ENCODE data around the gene UNC119. TPM values are rescaled to one million over a fixed set of nuclear protein-coding genes. Genes with fewer than 3 reads are reported as not detected.
"Not testable (repeated sequence)": the region's sequence is repeated elsewhere in the genome, so short reads cannot be mapped to it uniquely, and the experiment has no call there.

The UNC119 gene
- total RNA-seq, 2 donors from 2014 or later: 53.0 to 56.6 TPM

DNA sequence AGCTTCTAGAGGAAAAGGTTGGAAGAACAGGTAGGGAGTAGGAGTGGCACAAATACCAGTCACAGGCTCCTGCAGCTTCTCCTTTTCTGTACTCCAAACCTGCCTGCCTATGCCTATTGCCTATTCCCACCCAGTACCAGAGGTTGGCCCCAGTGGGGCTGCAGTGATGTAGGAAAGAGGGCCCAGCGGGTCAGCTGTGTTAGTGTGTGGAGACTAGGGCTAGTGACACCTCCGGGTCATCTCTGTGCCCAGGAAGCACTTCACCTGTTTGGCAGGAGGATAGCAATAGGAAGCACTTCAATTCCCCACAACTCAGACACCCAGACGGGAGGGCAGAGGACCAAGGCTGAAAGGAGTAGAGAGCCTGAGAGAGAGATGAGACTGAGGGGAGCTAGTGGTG is 23.6 kb upstream of the UNC119 start:
- H3K27ac Mint-ChIP-seq: peak overlapping the region; percentile 60 to 94
- H3K9me3 Mint-ChIP-seq; ATAC-seq; DNase-seq (ENCODE audit: low spot score in 2 of 2): not testable (repeated sequence)
- H3K36me3 Mint-ChIP-seq: peaks cover 22 to 38% of the 10 kb centered on the region in 2 donors

DNA sequence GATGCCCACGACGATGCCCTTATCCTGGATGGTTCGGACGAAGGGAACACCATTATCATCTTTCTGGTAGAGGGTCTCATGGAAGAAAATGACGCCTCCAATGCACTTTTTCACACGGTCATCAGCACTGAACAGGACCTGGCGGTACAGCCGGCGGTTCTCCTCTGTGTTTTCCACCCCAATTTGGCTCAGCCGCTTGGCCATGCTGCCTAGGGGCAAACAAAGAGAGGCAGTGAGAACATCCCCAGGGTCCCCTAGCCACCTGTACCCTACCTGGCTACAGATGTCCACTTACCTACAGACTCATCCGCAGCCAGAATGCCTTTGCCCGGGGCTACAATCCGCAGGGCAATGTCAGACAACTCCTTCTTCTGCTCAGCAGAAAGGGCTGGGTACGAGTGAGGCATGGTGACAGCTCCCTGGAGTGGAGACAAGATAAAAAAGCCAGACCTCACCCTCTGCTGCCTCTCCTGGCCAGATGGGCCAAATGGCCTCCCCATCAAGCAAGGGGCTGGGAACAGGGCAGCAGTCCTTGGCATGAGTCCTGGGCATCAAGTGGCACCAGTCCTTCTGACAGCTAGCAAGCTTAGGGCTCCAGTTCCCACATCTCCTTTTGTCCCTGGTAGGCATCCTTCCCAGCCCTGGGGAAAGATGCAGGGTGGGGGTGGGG is 22.8 kb upstream of the UNC119 start:
- no peak for ATAC-seq
- peaks cover 21 to 39% of the 10 kb centered on the region in 2 donors for H3K36me3 Mint-ChIP-seq
- H3K9me3 Mint-ChIP-seq: no peaks in the 10 kb centered on the region
- H3K27ac Mint-ChIP-seq: no peak overlapping the region
- DNase-seq (ENCODE audit: low spot score in 2 of 2): no peak

DNA sequence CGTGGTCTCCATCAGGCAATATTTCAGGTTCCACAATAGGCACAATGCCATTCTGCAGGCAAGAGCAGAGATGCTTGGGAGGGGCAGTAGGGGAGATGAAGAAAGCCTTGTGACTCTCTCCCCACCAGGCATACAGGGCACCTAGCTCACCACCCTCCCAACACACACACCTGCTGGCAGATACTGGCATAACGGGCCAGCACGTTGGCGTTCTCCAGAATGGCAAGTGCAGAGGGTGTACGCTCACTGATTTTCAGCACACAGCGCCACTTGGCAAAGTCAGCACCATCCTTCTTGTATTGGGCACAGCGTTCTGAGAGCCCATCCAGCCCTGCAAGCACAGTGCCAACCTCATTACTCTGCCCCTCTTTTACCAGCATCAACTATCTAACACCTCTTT is 22.1 kb upstream of the UNC119 start:
- peaks cover 19 to 46% of the 10 kb centered on the region in 2 donors for H3K36me3 Mint-ChIP-seq
- DNase-seq (ENCODE audit: low spot score in 2 of 2) (no peak), ATAC-seq (no peak)
- no peak overlapping the region for H3K27ac Mint-ChIP-seq
- H3K9me3 Mint-ChIP-seq: no peaks in the 10 kb centered on the region

DNA sequence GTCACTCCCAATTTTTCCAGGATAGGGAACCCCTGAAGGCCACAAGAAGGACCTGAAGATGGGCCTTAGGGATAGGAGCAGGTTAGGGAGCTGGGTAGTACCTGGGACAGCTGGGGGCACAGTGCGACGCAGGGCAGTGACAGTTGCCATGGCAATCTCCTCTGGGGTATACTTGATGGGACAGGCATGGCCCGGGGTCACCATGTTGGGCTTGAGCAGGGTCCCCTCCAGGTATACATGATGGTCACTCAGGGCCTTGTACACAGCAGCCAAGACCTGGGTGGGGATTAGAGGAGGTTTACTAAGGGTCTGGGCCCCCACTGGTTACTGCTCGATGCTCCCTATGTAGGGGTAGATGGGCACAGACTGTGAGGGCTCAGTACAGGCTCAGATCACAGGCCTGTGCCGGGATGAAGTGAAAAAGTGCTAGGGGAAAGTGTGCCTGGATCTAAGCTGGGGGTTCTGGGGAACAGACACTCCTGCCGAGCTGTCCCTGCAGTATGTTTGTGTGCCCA is 21.6 kb upstream of the UNC119 start:
- no peak overlapping the region for H3K27ac Mint-ChIP-seq
- H3K36me3 Mint-ChIP-seq: peaks cover 14 to 43% of the 10 kb centered on the region in 2 donors
- DNase-seq (ENCODE audit: low spot score in 2 of 2): no peak
- ATAC-seq: no peak
- no peaks in the 10 kb centered on the region for H3K9me3 Mint-ChIP-seq

DNA sequence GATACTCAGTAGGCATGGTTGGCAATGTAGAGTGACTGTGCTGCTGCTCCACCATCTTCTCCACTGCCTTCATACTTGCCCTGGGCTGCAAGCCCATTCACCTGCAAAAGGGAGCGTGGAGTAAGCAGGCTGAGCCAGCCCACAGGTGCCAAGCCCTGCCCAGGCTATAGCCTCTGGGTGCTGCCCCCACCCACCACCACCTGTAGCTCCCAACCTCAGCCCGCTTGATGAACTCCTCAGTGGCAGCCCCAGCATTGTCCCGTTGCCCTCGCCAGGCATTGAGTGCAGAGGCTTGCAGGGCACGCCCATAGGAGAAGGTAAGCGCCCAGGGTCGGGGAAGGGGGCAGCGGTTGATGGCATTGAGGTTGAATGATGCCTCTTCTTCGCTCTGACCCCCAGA is 21.1 kb upstream of the UNC119 start:
- H3K9me3 Mint-ChIP-seq: no peaks in the 10 kb centered on the region
- H3K36me3 Mint-ChIP-seq: peaks cover 9 to 38% of the 10 kb centered on the region in 2 donors
- ATAC-seq (no peak), DNase-seq (ENCODE audit: low spot score in 2 of 2) (no peak)
- H3K27ac Mint-ChIP-seq: no peak overlapping the region

DNA sequence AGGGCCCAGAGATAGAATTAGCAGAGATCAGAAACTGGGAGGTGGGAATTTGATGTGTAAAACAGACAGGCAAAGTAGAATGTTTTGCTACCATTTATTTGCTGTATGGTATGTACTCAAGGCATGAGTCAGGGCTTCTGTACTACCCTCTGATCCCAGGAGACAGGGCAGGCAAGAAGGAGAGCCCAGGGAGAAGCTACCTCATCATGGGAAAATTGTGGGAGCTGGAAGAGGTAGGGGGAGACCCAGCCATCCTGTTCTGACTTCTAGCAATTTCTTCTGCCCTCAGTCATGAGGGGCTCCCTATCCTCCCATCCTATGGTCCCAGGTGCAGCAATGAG is 20.6 kb upstream of the UNC119 start:
- Mint-ChIP-seq H3K36me3 (peaks cover 9 to 37% of the 10 kb centered on the region in 2 donors), H3K27ac (no peak overlapping the region), H3K9me3 (no peaks in the 10 kb centered on the region)
- ATAC-seq (no peak), DNase-seq (ENCODE audit: low spot score in 2 of 2) (no peak)

DNA sequence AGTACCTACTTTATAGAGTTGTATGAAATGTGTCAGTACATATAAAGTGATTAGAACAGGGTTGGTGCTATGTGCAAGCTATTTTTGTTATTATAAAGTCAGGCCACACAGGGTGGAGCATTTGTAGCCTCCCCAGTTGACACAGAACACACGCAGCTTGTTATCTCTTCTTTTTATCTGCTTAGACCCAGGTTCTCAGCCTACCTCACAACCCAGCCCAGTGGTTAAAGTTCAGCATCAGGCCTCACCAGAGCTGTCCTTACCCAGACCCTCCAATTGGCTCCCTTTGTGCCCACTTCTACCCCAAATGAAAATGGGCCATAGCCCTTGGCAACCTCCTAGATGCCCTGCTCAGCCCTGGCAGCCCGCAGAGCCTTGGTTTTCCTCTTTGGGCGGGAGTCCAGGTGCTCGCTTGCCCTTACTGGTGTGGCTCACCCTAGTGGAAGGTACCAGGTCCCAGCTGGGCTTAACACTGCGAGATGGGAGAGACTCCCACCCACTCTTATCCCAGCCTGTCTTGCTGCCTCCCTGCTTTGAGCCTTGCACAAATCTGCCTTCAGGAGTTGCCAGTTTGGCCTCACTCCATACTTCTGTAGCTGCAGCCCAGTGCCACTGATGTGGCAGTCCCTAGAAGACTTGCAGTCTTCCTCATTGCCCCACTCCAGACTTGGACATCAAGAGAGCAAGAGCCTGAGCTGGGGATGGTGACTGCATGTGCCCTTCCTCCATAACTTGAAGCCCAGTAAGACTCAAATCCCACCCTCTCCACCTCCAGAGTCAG is 20.0 kb upstream of the UNC119 start:
- no peak for ATAC-seq
- DNase-seq (ENCODE audit: low spot score in 2 of 2): no peak
- Mint-ChIP-seq H3K9me3 (no peaks in the 10 kb centered on the region), H3K27ac (peak overlapping the region; percentile 70 to 93), H3K36me3 (peaks cover 9 to 37% of the 10 kb centered on the region in 2 donors)

DNA sequence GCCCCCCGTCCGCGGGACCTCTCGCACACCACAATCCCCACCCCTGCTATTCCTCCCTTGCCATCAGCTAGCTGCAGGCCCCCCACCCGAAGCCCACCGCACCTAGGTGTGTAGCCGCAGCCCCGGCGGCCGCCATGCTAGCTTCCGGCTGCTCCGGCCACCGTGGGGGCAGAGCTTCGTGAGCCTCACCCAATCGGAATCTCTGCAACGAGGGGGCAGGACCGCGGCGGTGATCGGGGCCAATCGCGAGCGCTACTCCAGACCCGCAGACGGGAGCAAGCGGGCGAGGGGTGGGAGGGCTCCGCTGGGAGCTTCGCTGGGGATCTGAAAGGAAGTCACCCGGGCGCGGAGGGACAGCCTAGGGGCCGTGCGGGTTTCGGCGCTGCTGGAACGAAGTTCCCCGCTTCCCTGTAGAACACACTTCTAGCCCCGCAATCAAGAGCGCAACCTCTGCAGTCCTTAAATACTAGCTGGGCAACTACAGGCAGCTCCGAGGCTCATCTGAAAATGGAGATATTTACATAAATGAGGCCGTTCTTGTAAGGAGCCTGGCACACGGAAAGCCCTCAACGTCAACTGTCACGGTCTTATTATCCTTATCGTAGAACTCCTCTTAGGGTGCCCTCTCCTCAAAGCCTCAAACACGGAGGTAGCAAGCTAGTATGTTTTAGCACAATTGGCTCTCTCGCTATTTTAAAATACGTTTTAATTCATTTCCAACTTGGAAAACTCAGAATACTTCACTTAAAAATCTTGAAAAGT is 19.1 kb upstream of the UNC119 start, which contains the start of gene PIGS:
Gene PIGS (minus strand): TSS at position 164 of the 762 bp plus-strand sequence. CDS start 28 bp downstream, at position 136.
- DNase-seq (ENCODE audit: low spot score in 2 of 2) (peak; percentile 90 to 92), ATAC-seq (peak; percentile 98)
- Mint-ChIP-seq H3K36me3 (peaks cover 9 to 29% of the 10 kb centered on the region in 2 donors), H3K9me3 (no peaks in the 10 kb centered on the region), H3K27ac (peak within 1 kb of the TSS; percentile 93 to 98)

DNA sequence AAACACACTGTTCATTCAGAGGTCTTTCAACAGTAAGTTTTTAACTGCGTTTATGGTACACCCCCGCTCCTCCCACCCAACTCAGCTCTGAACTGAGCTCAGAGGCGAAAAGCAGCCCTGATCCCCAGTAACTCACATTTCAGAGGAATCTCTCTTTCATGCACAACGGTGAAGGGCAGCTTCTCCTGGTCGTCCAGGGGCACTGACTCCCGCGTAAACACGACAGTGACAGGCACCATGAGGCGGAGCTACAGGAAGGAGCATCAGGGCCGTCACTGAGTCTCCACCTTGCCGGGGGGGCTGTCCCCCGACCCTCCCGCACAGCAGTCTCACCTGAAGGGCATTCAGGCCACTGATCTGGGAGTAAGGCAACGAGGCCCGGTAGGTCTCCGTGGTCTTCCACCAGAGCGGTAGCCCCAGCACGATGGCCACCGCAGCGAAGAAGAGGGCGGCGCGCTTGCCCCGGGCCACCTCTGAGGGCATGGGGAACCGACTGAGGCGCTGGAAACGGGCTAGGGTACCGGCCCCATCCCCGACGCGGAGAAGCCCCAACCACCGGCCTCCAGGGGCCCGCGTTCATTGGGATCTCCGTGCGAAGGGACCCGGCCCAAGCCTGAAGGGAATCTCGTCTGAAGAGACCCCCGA is 18.4 kb upstream of the UNC119 start:
- H3K27ac Mint-ChIP-seq: peak overlapping the region; percentile 93 to 98
- peak in 1 of 2 donors; percentile 50 for DNase-seq (ENCODE audit: low spot score in 2 of 2)
- no peaks in the 10 kb centered on the region for H3K9me3 Mint-ChIP-seq
- peaks cover 9 to 22% of the 10 kb centered on the region in 2 donors for H3K36me3 Mint-ChIP-seq
- ATAC-seq: peak; percentile 51 to 56

DNA sequence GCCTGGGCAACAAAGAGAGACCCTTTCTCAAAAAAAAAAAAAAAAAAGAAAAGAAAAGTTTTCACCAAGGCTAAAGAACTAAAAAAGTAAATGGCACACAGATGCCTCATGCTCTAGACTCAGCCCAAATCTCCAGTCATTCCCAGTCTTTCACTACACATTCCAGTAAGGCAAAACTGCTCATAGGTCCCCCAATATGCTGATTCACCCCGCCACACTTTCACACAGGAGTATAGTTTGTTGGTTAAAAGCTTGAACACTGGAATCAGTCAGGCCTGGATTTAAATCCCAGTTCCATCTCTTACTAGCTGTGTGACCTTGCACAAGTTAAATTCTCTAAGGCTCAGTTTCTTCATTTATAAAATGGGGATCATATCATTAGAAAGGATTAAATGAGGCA is 17.0 kb upstream of the UNC119 start:
- no peak for DNase-seq (ENCODE audit: low spot score in 2 of 2)
- H3K9me3 Mint-ChIP-seq: no peaks in the 10 kb centered on the region
- ATAC-seq: no peak
- peak overlapping the region; percentile 5 to 44 for H3K27ac Mint-ChIP-seq
- H3K36me3 Mint-ChIP-seq: peaks cover 9 to 21% of the 10 kb centered on the region in 2 donors

DNA sequence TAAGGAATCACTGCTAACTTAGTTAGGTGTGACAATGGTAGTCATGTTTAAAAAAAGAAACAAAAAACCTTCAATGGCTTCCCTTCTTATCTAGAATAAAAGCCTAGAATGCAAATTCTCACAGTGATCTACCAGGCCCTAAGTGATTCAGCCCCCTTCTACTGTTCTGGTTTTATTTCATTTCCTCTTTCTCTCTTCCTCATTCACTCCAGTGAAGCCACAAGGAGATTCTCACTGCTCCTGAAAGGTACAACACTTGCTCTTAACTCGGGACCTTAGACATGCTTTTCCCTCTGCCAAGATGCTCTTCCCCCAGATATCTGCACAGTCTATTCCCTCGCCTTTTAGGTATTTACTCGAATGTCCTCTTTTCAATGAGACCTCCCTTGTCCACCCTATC is 15.2 kb upstream of the UNC119 start:
- Mint-ChIP-seq H3K27ac (peak overlapping the region; percentile 24 to 73), H3K36me3 (peaks cover 9 to 23% of the 10 kb centered on the region in 2 donors), H3K9me3 (no peaks in the 10 kb centered on the region)
- ATAC-seq (no peak), DNase-seq (ENCODE audit: low spot score in 2 of 2) (no peak)

DNA sequence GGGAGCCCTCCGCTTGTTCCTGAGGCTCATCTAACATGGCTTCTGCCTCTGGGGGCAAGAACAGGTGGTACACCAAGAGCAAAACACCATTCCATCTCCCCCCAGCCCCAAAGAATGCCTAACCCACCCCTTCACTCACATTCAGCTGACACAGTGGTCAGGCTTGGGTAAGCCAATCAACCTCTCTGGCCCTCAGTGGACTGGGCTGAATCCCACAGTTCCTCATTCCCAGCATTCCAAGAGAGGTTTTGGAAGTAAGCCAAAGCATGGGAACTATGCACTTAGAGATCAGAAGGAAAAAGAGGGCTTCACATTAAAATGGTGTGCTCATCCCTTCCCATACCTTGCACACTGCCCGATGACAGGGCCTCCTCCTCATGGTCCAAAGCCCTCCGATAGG is 11.1 kb upstream of the UNC119 start:
- peaks cover 5 to 14% of the 10 kb centered on the region in 2 donors for H3K36me3 Mint-ChIP-seq
- DNase-seq (ENCODE audit: low spot score in 2 of 2) (no peak), ATAC-seq (no peak)
- H3K9me3 Mint-ChIP-seq: no peaks in the 10 kb centered on the region
- peak overlapping the region in 1 of 2 donors; percentile 6 for H3K27ac Mint-ChIP-seq

DNA sequence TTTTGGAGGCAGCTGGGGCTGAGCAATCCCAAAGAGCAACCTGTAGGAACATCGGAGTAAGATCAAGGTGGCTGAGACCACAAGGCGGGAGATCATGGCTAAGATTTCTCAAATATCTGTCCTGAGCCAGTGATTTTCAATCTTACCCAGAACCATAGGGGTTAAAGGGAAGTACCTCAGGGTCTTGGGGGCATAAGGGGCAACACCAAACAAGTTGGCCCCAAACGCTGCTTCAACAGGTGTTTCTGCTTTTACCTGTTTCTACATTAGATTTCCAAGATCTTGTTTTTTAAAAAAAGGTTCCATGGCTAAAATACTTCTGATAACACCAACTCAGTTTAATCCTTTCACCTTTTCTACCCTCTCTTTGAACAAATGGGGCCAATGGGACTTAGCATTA is 2.6 kb upstream of the UNC119 start:
- Mint-ChIP-seq H3K27ac (peak overlapping the region in 1 of 2 donors; percentile 24), H3K36me3 (peaks cover 10 to 28% of the 10 kb centered on the region in 2 donors), H3K9me3 (no peaks in the 10 kb centered on the region)
- DNase-seq (ENCODE audit: low spot score in 2 of 2) (no peak), ATAC-seq (no peak)

DNA sequence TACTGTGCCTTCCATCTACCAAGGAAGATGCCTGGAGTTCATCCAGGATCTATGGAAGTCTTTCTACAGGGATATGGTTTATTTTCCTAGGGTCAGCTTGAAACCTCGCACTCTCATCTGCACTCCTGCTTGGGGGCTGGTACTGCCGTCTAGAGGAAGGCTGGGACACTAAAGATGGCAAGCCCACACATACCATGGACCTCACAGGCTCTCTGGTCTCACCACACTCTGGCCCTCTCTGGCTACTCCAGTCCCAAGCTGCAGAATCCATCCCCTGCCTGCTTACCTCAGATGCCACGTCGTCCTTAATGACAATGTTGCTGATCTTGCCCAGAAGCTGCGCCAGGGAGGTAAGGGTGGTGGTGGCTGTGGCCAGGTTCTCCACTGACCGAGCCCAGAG is 2.1 kb upstream of the UNC119 start:
- no peaks in the 10 kb centered on the region for H3K9me3 Mint-ChIP-seq
- DNase-seq (ENCODE audit: low spot score in 2 of 2): no peak
- ATAC-seq: no peak
- H3K27ac Mint-ChIP-seq: peak overlapping the region in 1 of 2 donors; percentile 24
- H3K36me3 Mint-ChIP-seq: peaks cover 7 to 25% of the 10 kb centered on the region in 2 donors

DNA sequence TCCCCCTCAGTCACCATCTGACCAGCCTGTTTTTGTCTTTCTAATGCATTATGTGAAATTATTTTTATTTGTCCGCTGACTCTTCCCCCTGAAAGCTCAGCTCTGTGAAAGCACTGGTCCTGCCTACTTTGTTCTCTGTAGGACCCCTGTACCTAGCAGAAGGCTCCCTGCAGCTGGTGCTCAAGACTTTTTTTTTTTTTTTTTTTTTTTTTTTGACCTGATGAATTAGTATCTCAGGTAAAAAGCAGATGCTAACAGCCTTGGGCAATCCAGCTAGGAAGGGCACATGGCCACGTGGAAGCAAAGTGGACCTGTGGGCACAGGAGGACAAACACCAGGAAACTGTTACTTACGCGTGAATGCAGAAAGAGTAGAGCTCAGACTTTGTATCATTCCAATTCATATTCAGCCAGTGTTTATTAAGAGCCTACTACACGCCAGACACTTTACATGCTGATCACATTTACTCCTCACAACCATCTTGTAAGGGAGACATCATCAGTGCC is 629 bp upstream of the UNC119 start:
- ATAC-seq (no peak), DNase-seq (ENCODE audit: low spot score in 2 of 2) (no peak)
- peaks cover 7 to 25% of the 10 kb centered on the region in 2 donors for H3K36me3 Mint-ChIP-seq
- H3K9me3 Mint-ChIP-seq: no peaks in the 10 kb centered on the region
- no peak overlapping the region for H3K27ac Mint-ChIP-seq
